NCI-H187 treated with DMSO at 0.1 percent for 48 hours (cell line): ENCODE data around the gene CACNA1C.

Experiments
- DNase-seq: peaks from one replicate; lab custom pipeline; 2025; lab: John Stamatoyannopoulos, UW

Gene CACNA1C

DNA sequence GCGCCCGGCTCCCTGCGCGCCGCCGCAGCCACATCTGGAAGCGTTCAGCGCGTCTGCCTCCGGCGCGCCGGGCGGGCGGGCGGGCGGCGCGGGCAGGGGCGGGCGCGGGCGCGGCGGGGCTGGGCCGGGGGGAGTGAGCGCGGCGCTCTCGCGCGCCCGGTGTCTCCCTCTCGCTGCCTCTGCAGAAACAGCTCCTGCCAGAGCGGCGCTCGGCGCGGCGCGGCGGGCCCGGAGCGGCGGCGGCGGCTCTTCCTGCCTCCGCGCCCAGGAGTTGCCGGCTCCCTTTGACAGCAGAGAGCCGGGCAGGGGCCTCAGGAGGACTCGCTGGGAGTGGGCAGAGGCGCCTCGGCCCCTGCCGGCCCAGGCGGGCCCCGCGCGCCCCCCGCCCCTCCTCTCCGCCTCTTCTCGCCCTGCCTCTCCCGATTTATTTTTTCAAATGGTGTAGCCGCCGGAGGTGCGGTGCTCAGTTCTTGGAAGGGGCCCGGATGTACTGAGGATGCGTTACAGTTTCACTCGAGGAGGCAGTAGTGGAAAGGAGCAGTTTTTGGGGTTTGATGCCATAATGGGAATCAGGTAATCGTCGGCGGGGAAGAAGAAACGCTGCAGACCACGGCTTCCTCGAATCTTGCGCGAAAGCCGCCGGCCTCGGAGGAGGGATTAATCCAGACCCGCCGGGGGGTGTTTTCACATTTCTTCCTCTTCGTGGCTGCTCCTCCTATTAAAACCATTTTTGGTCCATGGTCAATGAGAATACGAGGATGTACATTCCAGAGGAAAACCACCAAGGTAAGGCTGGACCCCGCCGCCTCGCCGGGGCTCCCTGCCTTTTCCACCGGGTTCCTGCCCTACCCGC is at the start of gene CACNA1C:
CACNA1C (plus strand) TSS at position 162 of the 853 bp plus-strand sequence; CDS start at position 738, 576 bp downstream.
- DNase-seq = no peak

- DNase-seq = no peak
Measured at GRCh38 chr12:2003676-2004112, 49.1 kb upstream of the CACNA1C start.

DNA sequence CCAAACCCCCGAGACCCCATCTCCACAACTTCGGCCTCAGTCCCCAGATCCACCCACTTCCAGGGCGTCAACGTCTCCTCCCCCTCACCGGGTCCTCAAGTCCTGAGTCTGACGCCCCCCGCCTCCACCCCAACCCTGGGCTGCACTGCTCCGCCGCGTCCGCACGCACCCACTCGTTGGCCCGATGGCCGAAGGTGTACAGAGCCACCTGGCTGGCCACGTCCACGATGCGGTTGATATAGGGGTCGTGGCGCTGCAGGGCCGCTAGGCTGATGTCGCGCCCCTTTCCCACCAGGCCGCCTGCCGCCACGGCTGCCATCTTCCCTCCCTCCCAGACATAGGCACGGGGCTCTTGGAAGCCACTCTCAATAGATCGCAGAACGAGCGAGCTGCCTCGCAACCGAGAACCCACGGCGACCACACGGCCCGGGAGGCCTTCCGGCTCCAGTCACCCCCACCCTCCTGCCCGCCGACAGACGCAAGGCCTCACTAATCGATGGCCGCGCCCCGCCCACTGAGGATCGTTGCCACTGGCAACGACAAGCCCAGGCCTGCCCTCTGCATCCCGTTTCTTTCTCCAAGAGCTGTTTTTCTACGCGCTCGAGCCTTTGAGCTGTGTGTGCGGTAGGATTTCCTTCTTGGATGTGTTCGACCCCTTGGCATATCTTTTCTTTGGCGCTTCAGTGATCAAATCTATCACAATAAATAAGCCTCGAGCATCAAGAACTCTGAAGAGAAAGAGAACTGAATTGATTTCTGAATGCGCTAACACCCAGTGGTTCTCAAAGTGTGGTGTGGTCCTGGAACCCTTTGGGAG is 48.5 kb upstream of the CACNA1C start, which contains the start of gene DCP1B:
DCP1B (minus strand) TSS at position 345 of the 817 bp plus-strand sequence; CDS start at position 319, 26 bp downstream.
- DNase-seq = peak; percentile 64

DNA sequence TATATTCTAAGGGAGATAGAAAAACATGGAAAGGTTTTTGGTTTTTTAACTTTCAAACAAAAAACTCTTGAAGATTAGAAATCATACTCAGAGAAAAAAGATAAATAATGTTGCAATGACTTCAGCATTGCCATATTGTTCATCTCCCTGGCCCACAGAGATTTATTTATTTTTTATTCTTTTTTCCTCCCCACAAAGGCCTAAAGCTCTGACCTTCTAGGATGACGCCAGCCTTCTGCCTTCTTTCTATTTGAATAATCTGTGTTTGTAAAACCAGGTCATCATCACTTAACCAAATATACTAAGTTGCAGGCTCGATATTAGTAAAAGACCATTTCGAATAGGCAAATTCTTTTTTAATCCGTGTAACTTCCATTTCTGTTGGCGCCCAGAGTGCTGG is 44.1 kb upstream of the CACNA1C start:
- DNase-seq = no peak

DNA sequence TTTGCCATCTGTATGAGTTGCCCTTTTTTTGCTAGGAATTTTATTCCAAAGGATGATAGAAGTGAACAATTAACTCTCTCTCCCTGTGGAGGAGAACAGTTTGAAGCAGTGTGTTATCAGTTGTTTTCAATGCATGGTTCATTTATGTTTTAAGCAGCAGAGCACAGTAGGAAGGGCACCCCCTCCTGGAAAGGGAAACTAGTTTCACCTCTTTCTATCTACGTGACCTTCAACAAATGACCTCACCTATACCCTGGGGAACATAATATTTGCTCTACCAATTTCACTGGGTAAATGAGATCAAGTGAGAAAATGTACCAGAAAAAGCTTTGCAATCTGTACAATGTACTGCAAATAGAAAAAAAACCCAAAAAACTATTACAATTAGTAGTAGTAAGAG is 43.2 kb upstream of the CACNA1C start:
- DNase-seq = no peak

- no peak for DNase-seq
Measured at GRCh38 chr12:2011643-2012607, 40.9 kb upstream of the CACNA1C start.

DNA sequence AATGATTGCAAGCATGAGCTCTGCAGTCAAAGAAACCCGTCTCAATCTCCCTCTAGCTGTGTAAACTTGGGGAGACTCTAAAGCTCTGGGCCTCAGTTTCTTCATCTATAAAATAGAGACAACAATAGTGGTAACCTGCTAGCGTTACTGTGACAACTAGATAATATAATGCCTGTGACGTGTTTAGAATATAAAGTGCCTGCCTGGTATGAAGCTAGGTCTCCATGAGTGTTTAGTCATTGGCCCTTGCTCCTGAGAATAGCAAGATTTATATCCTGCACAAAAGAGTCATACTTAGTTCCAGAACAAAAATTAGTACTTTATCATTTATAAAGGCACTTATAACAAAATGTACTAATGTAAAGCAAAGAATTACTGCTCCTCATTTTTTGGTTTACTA is 39.7 kb upstream of the CACNA1C start:
- DNase-seq = no peak

DNA sequence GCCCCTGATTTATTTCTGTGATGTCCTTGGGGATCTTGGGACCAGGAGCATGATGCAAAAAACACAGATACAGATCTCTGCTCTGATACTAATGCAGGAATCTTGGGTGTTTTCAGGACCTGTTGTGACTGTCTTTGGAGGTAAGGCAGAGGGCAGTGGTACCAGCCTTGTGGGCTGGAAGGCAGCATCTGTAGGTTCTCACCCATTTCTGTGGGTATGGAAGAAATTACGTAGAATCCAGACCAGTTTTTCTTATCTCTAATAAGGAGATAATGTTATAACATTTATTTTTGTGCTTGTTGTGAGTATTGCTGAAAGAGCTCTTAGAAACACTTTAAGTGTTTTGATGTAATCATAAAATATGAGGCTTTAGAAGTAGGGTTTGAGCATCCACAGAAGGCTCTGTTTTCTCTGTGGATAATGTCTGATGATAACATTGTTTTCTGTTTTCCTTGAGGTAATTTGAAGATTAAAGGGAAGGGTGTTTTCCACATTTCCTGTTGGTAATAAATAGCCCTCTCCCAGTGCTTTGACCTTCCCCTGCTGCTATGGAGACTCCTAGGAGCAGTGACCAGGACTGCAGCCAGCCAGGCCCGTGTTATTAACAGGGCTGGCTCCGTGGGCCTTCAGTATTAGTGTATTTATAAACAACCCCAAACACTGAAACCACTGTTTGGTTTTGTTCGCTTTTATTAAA is 39.1 kb upstream of the CACNA1C start:
- DNase-seq = no peak

GRCh38 chr12:2014231-2014630 is 38.6 kb upstream of the CACNA1C start:
- no peak for DNase-seq

- DNase-seq = no peak
Measured at GRCh38 chr12:2016862-2017545, 35.8 kb upstream of the CACNA1C start.

- no peak for DNase-seq
Measured at GRCh38 chr12:2017546-2018337, 35.0 kb upstream of the CACNA1C start.

GRCh38 chr12:2018391-2018790 is 34.4 kb upstream of the CACNA1C start:
- DNase-seq = no peak

DNA sequence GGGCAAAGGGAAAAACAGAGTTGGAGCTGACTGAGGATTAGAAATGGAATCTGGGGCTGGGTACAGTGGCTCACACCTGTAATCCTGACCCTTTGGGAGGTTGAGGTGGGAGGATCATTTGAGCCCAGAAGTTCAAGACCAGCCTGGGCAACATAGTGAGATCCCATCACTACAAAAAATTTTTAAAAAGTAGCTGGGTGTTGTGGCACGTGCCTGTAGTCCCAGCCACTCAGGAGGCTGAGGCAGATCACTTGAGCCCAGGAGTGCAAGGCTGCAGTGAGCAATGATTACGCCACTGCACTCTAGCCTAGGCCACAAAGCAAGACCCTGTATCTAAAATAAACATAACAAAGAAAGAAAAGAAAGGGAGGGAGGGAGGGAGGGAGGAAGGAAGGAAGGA is 33.7 kb upstream of the CACNA1C start:
- DNase-seq = no peak

DNA sequence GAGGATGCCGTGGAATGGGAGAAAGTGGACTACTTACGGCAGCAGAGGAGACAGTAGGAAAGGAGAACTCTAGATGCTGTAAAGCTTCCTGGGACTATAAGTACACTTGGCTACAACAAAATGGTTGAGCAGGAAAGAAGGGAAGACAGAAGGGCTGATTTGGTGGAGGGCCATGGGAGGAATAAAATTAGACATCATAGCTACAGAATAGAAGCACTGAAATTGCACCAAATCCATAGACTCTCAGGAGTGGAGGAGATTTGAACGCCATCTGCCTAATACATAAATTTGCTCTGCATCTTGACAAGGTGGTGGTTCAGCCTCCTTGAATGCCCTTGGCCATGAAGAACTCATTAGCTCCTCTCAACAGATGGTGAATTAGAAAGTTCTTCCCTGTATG is 32.3 kb upstream of the CACNA1C start:
- DNase-seq = no peak

- DNase-seq = no peak
Measured at GRCh38 chr12:2023365-2023764, 29.4 kb upstream of the CACNA1C start.

DNA sequence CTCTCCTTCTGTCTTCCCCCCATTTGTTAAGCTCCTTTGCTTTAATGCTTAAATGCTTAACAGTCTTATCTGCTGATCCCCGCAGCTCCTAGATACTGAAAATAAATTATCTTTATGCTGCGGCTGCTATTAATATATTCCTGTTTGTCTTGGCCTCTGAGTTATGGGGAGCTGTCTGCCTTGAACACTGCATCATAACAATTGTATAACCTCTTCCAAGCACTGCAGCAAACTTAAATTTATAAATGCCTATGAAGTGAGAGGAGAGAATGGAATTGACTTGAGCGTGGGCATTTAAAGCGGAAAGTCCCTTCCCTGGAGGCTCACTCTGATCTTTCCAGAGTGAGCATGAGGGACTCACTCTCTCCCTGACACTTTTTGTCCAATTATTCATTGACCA is 25.4 kb upstream of the CACNA1C start:
- DNase-seq = no peak

- DNase-seq = no peak
Measured at GRCh38 chr12:2029851-2030250, 22.9 kb upstream of the CACNA1C start.

DNA sequence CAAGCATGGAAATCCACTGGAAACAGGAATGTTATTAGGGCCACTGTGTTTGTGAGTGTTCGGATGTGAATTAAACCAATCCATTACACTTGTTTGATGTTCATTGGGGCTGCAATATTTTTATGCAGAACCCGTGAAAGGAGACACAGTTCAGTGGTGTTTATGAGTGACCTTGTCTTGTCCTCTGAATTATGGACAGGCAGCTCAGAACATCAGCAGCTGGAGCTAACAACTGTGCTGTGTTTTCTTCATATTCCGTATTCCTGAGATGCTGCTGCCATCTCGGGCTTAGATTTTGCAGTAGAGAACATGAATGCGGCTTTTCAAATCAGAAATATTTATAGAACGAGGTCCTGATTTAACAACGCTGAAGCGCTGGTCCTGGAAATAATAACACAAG is 20.3 kb upstream of the CACNA1C start:
- no peak for DNase-seq

DNA sequence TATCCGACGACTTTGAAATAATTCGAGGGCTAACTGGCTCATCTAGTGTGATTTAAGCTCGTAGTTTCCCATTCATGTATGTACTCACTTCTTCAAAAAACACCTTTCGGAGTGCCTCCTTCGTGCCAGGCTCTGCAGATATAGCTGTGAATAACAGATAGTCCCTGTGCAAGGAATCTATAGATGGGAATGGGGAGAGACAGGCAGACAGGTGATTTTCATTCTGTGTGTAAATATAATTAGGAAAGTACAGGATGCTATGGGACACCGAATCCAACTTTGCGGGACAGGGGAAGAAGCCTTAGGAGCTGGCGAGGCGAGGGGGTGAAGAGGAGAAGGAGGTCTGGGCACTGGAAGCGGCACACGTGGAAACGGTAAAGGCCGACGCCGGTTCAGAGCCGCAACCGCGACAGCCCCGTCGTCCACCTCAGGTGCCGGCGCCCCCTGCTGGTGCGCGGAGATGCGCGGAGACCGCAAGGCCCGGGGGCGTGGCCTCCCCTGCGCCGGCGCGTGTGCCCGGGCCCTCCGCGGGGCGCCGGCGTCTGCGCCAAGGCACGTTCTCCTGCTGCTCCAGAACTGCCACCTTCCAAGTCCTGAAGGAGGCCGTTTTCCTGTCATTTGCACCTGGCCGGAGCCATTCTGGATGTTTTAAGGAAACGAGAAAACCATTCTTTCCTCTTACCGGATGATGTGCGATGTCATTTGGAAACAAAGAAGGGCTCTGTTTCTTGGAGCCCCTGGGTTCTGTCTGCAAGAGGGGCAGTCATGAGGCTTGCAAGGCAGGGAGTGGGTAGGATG is 18.0 kb upstream of the CACNA1C start:
- DNase-seq = no peak
